B cell (primary cell): ENCODE results near the gene MNAT1.
"Not testable (repeated sequence)": the region's sequence is repeated elsewhere in the genome, so short reads cannot be mapped to it uniquely, and the experiment has no call there.

Source experiments
- CTCF ChIP-seq: fragments of 200-600 bp; IDR thresholded peaks from one replicate; pipeline ENCODE4 v1.8.0; 2022; ENCODE audit warnings: antibody characterized with exemption, mild to moderate bottlenecking
- EZH2 ChIP-seq: IDR thresholded peaks from 2 replicates; pipeline ENCODE4 v1.6.1; 2012; ENCODE audit warnings: borderline replicate concordance, low read depth, mild to moderate bottlenecking, moderate library complexity, low read length; ENCODE audit not compliant: insufficient read depth, poor library complexity, severe bottlenecking

- TF ChIP-seq CTCF, EZH2: not testable (repeated sequence)
Measured at GRCh38 chr14:60731291-60731690, 3.3 kb upstream of the MNAT1 start.
